K562 (cell line): ENCODE data around the gene ACTBL2. TPM values are rescaled to one million over a fixed set of nuclear protein-coding genes. Genes with fewer than 3 reads are reported as not detected.

ENCODE experiments used
- ATAC-seq: fragments of 200-7000 bp; cut with Tn5 transposase; 3 replicates; pipeline ENCODE4 v1.9.1; 2020; ENCODE audit warnings: moderate library complexity
- Bru-seq: library from RNA; stranded (reverse); fragments of 400-500 nt; gene quantifications from one replicate; lab custom pipeline; 2021; lab: Mats Ljungman, UMichigan
- BruChase-seq, 2 experiments: library from RNA; stranded (reverse); fragments of 400-500 nt; gene quantifications; one replicate each; lab custom pipeline; 2021; lab: Mats Ljungman, UMichigan
- BruUV-seq: library from RNA; stranded (reverse); fragments of 400-500 nt; replicated peaks from 2 replicates; lab custom pipeline; 2021; lab: Mats Ljungman, UMichigan
- CTCF ChIA-PET: fragments of 300-600 bp; formaldehyde crosslinking; extraction: SDS; loops from one replicate; lab custom pipeline; 2021; ENCODE audit warnings: low intra/inter-chr PET ratio; lab: Yijun Ruan, JAX
- POLR2A ChIA-PET: fragments of 300-600, 350-650 bp; sonication (Branson Sonifier 250); formaldehyde crosslinking; extraction: SDS; loops from one replicate; lab custom pipeline; 2021; ENCODE audit warnings: antibody characterized with exemption, inconsistent platforms; lab: Yijun Ruan, JAX
- DNase-seq, 4 experiments: peaks; one replicate each; pipeline versions ENCODE4 v3.0.0 to v3.0.0-alpha.2; 2011 to 2018; ENCODE audit warnings: low spot score in 3 of 4, mixed read lengths in 3 of 4; ENCODE audit errors: extremely low read depth in 1 of 4
- FAIRE-seq: peaks from 2 replicates; lab custom pipeline; 2011; peaks lifted over from hg19 to GRCh38; lab: Jason Lieb, UNC
- H2AFZ ChIP-seq: 2 replicates; pipeline ENCODE4 v1.6.0; 2011; ENCODE audit warnings: low read depth, low read length, control low read depth, inconsistent platforms
- H3K27ac ChIP-seq: fragments of 200-600 bp; 3 replicates; pipeline ENCODE4 v1.8.0; 2011; ENCODE audit warnings: low read depth, mild to moderate bottlenecking, control low read depth, inconsistent platforms, low read length, moderate library complexity, mixed read lengths; ENCODE audit errors: extremely low read depth
- H3K27me3 ChIP-seq, 2 experiments: fragments of 300-600 bp in 1 of 2; 2 replicates in 1 of 2; 3 replicates in 1 of 2; pipeline versions ENCODE4 v1.6.0 to v1.8.0; 2011; ENCODE audit warnings: inconsistent platforms in 2 of 2, low read length in 2 of 2, mild to moderate bottlenecking in 1 of 2, mixed read lengths in 1 of 2, moderate library complexity in 1 of 2; ENCODE audit not compliant: control insufficient read depth in 2 of 2, insufficient read depth in 2 of 2
- H3K36me3 ChIP-seq: fragments of 300-600 bp; 3 replicates; pipeline ENCODE4 v1.8.0; 2011; ENCODE audit warnings: mild to moderate bottlenecking, low read length, inconsistent platforms; ENCODE audit not compliant: control insufficient read depth, insufficient read depth
- H3K4me1 ChIP-seq, 2 experiments: fragments of 200-600 bp in 1 of 2; replicated peaks in 1 of 2; 2 replicates in 1 of 2; 3 replicates in 1 of 2; pipeline versions ENCODE4 v1.5.1 to v1.8.0; 2011; ENCODE audit warnings: inconsistent platforms in 2 of 2, low read length in 2 of 2, mild to moderate bottlenecking in 1 of 2, mixed read lengths in 1 of 2, moderate library complexity in 1 of 2; ENCODE audit not compliant: control insufficient read depth in 2 of 2, insufficient read depth in 2 of 2
- H3K4me2 ChIP-seq: 2 replicates; pipeline ENCODE4 v1.6.1; 2011; ENCODE audit warnings: low read length, control low read depth, inconsistent platforms, mixed read lengths; ENCODE audit not compliant: insufficient read depth
- H3K4me3 ChIP-seq: fragments of 200-600 bp; sonication (generic), shearing (Covaris generic); 2 replicates; pipeline ENCODE4 v1.5.1; 2016; ENCODE audit warnings: control low read depth, inconsistent platforms
- H3K79me2 ChIP-seq: fragments of 200-600 bp; 3 replicates; pipeline ENCODE4 v1.8.0; 2011; ENCODE audit warnings: low read length, inconsistent platforms; ENCODE audit not compliant: control insufficient read depth, insufficient read depth
- H3K9ac ChIP-seq, 2 experiments: 2 replicates each; pipeline versions ENCODE4 v1.6.0 to v1.6.1; 2011; ENCODE audit warnings: low read depth in 2 of 2, low read length in 2 of 2, control low read depth in 1 of 2, inconsistent platforms in 1 of 2, mild to moderate bottlenecking in 1 of 2, mixed read lengths in 1 of 2; ENCODE audit not compliant: insufficient read depth in 1 of 2
- H3K9me1 ChIP-seq: one replicate; pipeline ENCODE4 v1.6.0; 2011; ENCODE audit warnings: inconsistent platforms, mild to moderate bottlenecking, low read length, moderate library complexity; ENCODE audit not compliant: control insufficient read depth, insufficient read depth
- H3K9me3 ChIP-seq: replicated peaks from 2 replicates; pipeline ENCODE4 v1.5.1; 2011; ENCODE audit warnings: low read depth, low read length, inconsistent platforms; ENCODE audit not compliant: control insufficient read depth, insufficient read depth
- H4K20me1 ChIP-seq: replicated peaks from 2 replicates; pipeline ENCODE4 v1.6.1; 2011; ENCODE audit warnings: low read length, inconsistent platforms, mixed read lengths; ENCODE audit not compliant: control insufficient read depth, insufficient read depth
- ADNP ChIP-seq: fragments of 200-800 bp; sonication (Bioruptor generic); IDR thresholded peaks from 2 replicates; pipeline ENCODE4 v1.6.1; 2016; ENCODE audit warnings: missing genetic modification characterization, missing compliant biosample characterization
- ATF3 ChIP-seq, 2 experiments: fragments of 450-650 bp in 1 of 2; sonication (generic) in 1 of 2; formaldehyde crosslinking in 1 of 2; IDR thresholded peaks in 1 of 2; conservative IDR thresholded peaks in 1 of 2; 2 replicates each; pipeline versions ENCODE4 v1.6.1 to v1.8.1; 2016 to 2023; ENCODE audit warnings: mild to moderate bottlenecking in 2 of 2, moderate library complexity in 2 of 2, inconsistent platforms in 1 of 2, missing genetic modification reagents in 1 of 2
- BACH1 ChIP-seq: fragments of 200-800 bp; sonication (Bioruptor generic); IDR thresholded peaks from 2 replicates; pipeline ENCODE4 v1.6.1; 2016; ENCODE audit warnings: missing genetic modification characterization, missing compliant biosample characterization
- BCOR ChIP-seq: fragments of 450-650 bp; IDR thresholded peaks from 2 replicates; pipeline ENCODE4 v1.6.1; 2016
- CHCHD3 ChIP-seq: fragments of 250-450 bp; sonication (Bioruptor Pico); IDR thresholded peaks from 2 replicates; pipeline ENCODE4 v2.1.2; 2022; ENCODE audit warnings: mild to moderate bottlenecking
- GABPB1 ChIP-seq: sonication (generic); formaldehyde crosslinking; IDR thresholded peaks from 2 replicates; pipeline ENCODE4 v1.8.0; 2022; ENCODE audit warnings: mild to moderate bottlenecking, missing genetic modification reagents
- GABPB2 ChIP-seq: fragments of 250-450 bp; sonication (Bioruptor Pico); conservative IDR thresholded peaks from 2 replicates; pipeline ENCODE4 v1.5.1; 2021; ENCODE audit warnings: mild to moderate bottlenecking
- GTF2E2 ChIP-seq: fragments of 200-800 bp; sonication (Bioruptor generic); IDR thresholded peaks from 2 replicates; pipeline ENCODE4 v1.6.1; 2016; ENCODE audit warnings: missing genetic modification characterization, missing compliant biosample characterization
- HNRNPH1 ChIP-seq: fragments of 200-400 bp; formaldehyde crosslinking; optimal IDR thresholded peaks from 2 replicates; pipeline ENCODE3; 2017; ENCODE audit warnings: low read depth, mild to moderate bottlenecking, low read length, moderate library complexity
- ILK ChIP-seq: fragments of 450-650 bp; IDR thresholded peaks from 2 replicates; pipeline ENCODE4 v1.6.1; 2016; ENCODE audit warnings: missing genetic modification characterization, low read depth, mild to moderate bottlenecking, missing compliant biosample characterization, moderate library complexity, borderline replicate concordance
- SMAD4 ChIP-seq: fragments of 250-450 bp; sonication (Bioruptor Pico); conservative IDR thresholded peaks from 2 replicates; pipeline ENCODE4 v1.8.0; 2021; ENCODE audit warnings: inconsistent platforms, mild to moderate bottlenecking, moderate library complexity
- SRSF1 ChIP-seq: fragments of 200-400 bp; formaldehyde crosslinking; IDR thresholded peaks from 2 replicates; pipeline ENCODE4 v1.6.1; 2017; ENCODE audit warnings: mild to moderate bottlenecking, low read depth, low read length, moderate library complexity
- TBL1XR1 ChIP-seq, 2 experiments: IDR thresholded peaks; 2 replicates each; pipeline ENCODE4 v1.6.1; 2012; ENCODE audit warnings: improper control_type of control experiment in 2 of 2, low read length in 2 of 2, mild to moderate bottlenecking in 1 of 2
- ZBTB26 ChIP-seq: fragments of 450-650 bp; formaldehyde crosslinking; IDR thresholded peaks from 2 replicates; pipeline ENCODE4 v1.4.0; 2022; ENCODE audit warnings: missing genetic modification characterization
- ZNF398 ChIP-seq: fragments of 250-450 bp; sonication (Bioruptor Pico); IDR thresholded peaks from 2 replicates; pipeline ENCODE4 v1.8.0; 2021; ENCODE audit warnings: moderate library complexity, mild to moderate bottlenecking, inconsistent platforms
- WGBS: fragments of 100-300 bp; shearing (Covaris generic); methylation state at CpG from one replicate; pipeline ENCODE4 v1.1.6; 2016; ENCODE audit warnings: low coverage, mixed read lengths; ENCODE audit not compliant: insufficient coverage; ENCODE audit errors: missing lambda C conversion rate; 5-methylcytosine and 5-hydroxymethylcytosine counted together
- in situ Hi-C: fragments of 300-500 bp; cut with MboI; formaldehyde crosslinking; loops from 4 replicates; pipeline ENCODE4 v1.15.0; 2018; ENCODE audit warnings: inconsistent platforms, mixed read lengths
- intact Hi-C: fragments of 100-400 bp; cut with micrococcal nuclease; formaldehyde crosslinking; loops from 2 replicates; pipeline ENCODE4 v1.14.2; 2022
- long read RNA-seq, 3 experiments: library from polyadenylated mRNA in 2 of 3; library from RNA in 1 of 3; unstranded in 2 of 3; stranded (forward) in 1 of 3; transcript quantifications; one replicate each; pipeline ENCODE4 v2.0.0, GENCODE V29; 2019 to 2022
- polyA minus RNA-seq, 3 experiments: library from RNA; depleted of rRNA, polyadenylated mRNA; stranded (reverse); fragments of >200 nt; gene quantifications; 2 replicates each; pipeline ENCODE4 v1.2.3, GENCODE V29; 2011
- polyA plus RNA-seq, 8 experiments: library from polyadenylated mRNA; depleted of rRNA in 4 of 8; stranded (reverse) in 5 of 8; unstranded in 3 of 8; fragments of >200 nt; fragmentation: Nextera tagmentation in 2 of 8; fragmentation: Illumina TruSeq in 1 of 8; extraction: Ambion mirVana in 2 of 8; extraction: Trizol in 1 of 8; gene quantifications; 2 replicates each; pipeline versions ENCODE4 v1.2.1 to v1.2.3, GENCODE V29; 2011 to 2014; ENCODE audit warnings: inconsistent platforms in 1 of 8, missing spikeins in 1 of 8
- total RNA-seq, 7 experiments: library from RNA; depleted of rRNA in 6 of 7; stranded (reverse); fragments of >200 nt in 6 of 7; fragmentation: Illumina TruSeq in 2 of 7; extraction: Trizol in 2 of 7; gene quantifications; 2 replicates each; pipeline versions ENCODE4 v1.2.1 to v1.2.3, GENCODE V29; 2011 to 2021; ENCODE audit warnings: low replicate concordance in 1 of 7

The ACTBL2 gene
- total RNA-seq (2011; cell fraction: chromatin; rRNA removed; ENCODE audit: low replicate concordance), result not detected in 2 replicates
- not detected in 2 replicates for total RNA-seq (2011; cell fraction: nucleolus; rRNA removed)
- not detected in 2 replicates for total RNA-seq (2011; cell fraction: nucleoplasm; rRNA removed)
- not detected in 2 replicates for total RNA-seq (2014; rRNA removed)
- total RNA-seq (2014; rRNA removed; fragmentation: Illumina TruSeq; extraction: Trizol), result not detected in 2 replicates
- not detected in 2 replicates for total RNA-seq (2015; rRNA removed; fragmentation: Illumina TruSeq; extraction: Trizol)
- total RNA-seq (2021), result not detected in 2 replicates
- not detected in 2 replicates for polyA plus RNA-seq (2011; rRNA removed)
- not detected in 2 replicates for polyA plus RNA-seq (2011; cell fraction: cytosol; rRNA removed)
- polyA plus RNA-seq (2011; cell fraction: nucleus; rRNA removed), result 0.06 TPM in 1 of 2 replicates, not detected in the other
- polyA plus RNA-seq (2012), result not detected in 2 replicates
- polyA plus RNA-seq (2014; fragmentation: Illumina TruSeq; extraction: Trizol), result not detected in 2 replicates
- polyA plus RNA-seq (2014; fragmentation: Nextera tagmentation; extraction: Ambion mirVana), result not detected
- not detected in 2 replicates for polyA plus RNA-seq (2014; rRNA removed)
- not detected in 2 replicates for polyA minus RNA-seq (2011; rRNA and poly(A)+ RNA removed)
- not detected in 2 replicates for polyA minus RNA-seq (2011; cell fraction: cytosol; rRNA and poly(A)+ RNA removed)
- not detected in 2 replicates for polyA minus RNA-seq (2011; cell fraction: nucleus; rRNA and poly(A)+ RNA removed)
- not detected for Bru-seq, nascent RNA
- BruChase-seq, experiment 1, labeled RNA remaining after a 2-hour chase, result not detected
- not detected for BruChase-seq, experiment 2, labeled RNA remaining after a 6-hour chase
- long read RNA-seq, experiment 1, result 0 reads
- long read RNA-seq, experiment 2, result 0 reads
- long read RNA-seq, experiment 3, result 0 reads

GRCh38 chr5:57482671-57483106, at the start of gene ACTBL2:
Gene ACTBL2, minus strand, starts transcription at chr5:57482811. Its CDS starts 104 bp downstream, at chr5:57482707.
- BruUV-seq, result no TSS peak
- Histone ChIP-seq H3K79me2 (no peaks in the 10 kb centered on the region), H3K4me3 (no peak within 1 kb of the TSS), H3K9me1 (no peaks in the 10 kb centered on the region), H3K4me2 (no peak within 1 kb of the TSS), H3K27ac (no peak within 1 kb of the TSS), H3K9ac (no peak within 1 kb of the TSS), H3K4me1 (no peaks in the 10 kb centered on the region), H3K27me3 (peaks cover 0 to 12% of the 10 kb centered on the region in 2 experiments; a peak in 1 of 5 replicates), H3K9me3 (no peaks in the 10 kb centered on the region), H2AFZ (no peak within 1 kb of the TSS), H4K20me1 (no peaks in the 10 kb centered on the region; the same call in 1 of the 2 replicates), H3K36me3 (no peaks in the 10 kb centered on the region)
- FAIRE-seq (no peak), ATAC-seq (no peak), DNase-seq (no peak)
- 9% methylated on average over 5 of the region's 5 CpGs for WGBS
- intact Hi-C loops, result no loop called here
- in situ Hi-C loops, result loop anchor here (25.0 kb wide), 1 partner anchor 980 kb away; the partner anchor contains the start of gene PLK2
- ChIA-PET POLR2A (interaction anchor here (1.1 kb wide), 1 partner anchor 29 kb away, joined by 3 read pairs; no protein-coding TSS in a partner anchor), CTCF (no interaction called here)
- TF ChIP-seq CHCHD3 (no peak), ILK (tag) (no peak), ZNF398 (no peak), ADNP (tag) (no peak), BACH1 (no peak), ATF3 (IDR thresholded peaks at IDR 0.05) (no peak), ATF3 (CRISPR knock-in tag; conservative IDR thresholded peaks at IDR 0.05) (no peak), GABPB2 (CRISPR knock-in tag) (no peak), HNRNPH1 (no peak), GABPB1 (CRISPR knock-in tag) (no peak), SRSF1 (no peak), TBL1XR1 (IDR thresholded peaks at IDR 0.05; ENCODE audit: low read length in 2 of 2) (no peak), BCOR (no peak), ZBTB26 (CRISPR knock-in tag) (no peak), GTF2E2 (tag) (no peak), SMAD4 (CRISPR knock-in tag) (no peak)
